ENCODE data around the gene TGFBI.

Gene TGFBI

DNA sequence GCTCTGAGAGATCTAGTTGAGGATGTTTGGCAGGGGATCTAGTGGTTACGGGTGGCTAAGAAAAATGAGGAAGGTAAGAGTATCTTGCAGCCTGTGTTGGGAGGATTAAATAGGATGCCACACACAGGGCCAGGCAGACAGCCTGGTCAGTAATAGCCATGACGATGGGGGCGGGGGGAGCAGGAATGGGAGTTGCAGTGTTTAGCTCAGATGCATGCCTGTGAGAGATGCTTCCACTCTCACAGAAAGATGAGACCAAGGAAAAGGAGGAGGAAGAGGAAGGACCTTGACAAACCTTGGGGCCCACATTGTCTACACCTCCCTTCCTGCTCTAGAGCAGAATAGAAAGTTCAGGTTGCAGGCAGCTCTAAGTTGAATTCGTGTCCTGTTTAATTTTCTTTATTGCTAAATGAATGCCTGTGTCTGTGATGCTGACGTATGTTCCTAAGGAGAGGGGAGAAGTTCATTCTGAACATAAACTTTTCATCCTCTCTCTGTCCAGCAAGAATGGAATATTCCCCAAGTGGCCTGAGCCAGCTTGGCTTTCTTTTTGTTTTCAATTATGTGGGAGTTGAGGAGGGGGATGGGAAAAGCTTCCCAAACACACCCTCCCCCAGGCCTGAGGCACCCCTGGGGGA is 28.7 kb downstream of the TGFBI start:
- Histone ChIP-seq H3K36me3 (ENCODE audit: insufficient read depth, low read length) (no peaks in the 10 kb centered on the region), H3K4me1 (ENCODE audit: insufficient read depth, low read length, severe bottlenecking) (no peaks in the 10 kb centered on the region), H3K4me2 (ENCODE audit: low read length) (no peak overlapping the region), H4K20me1 (ENCODE audit: insufficient read depth, low read length) (no peaks in the 10 kb centered on the region), H3K9me2 (ENCODE audit: low read depth, low read length) (no peaks in the 10 kb centered on the region), H3K27me3 (ENCODE audit: insufficient read depth, low read length) (no peaks in the 10 kb centered on the region), H3K9ac (ENCODE audit: low read length) (no peak overlapping the region), H3K27ac (ENCODE audit: low read depth, low read length, poor library complexity, severe bottlenecking) (no peak overlapping the region), H2AFZ (ENCODE audit: low read length) (no peak overlapping the region), H3K9me3 (ENCODE audit: low read length) (no peaks in the 10 kb centered on the region), H3K79me2 (ENCODE audit: insufficient read depth, low read length) (no peaks in the 10 kb centered on the region), H3K4me3 (ENCODE audit: low read depth, low read length, poor library complexity, severe bottlenecking) (no peak overlapping the region), H3F3A (ENCODE audit: insufficient read depth, low read length) (no peaks in the 10 kb centered on the region)
- no peak for TF ChIP-seq EZH2 (IDR thresholded peaks at IDR 0.05; ENCODE audit: borderline replicate concordance, low read length)
- TF ChIP-seq CTCF (IDR thresholded peaks at IDR 0.05; ENCODE audit: low read length) = no peak

DNA sequence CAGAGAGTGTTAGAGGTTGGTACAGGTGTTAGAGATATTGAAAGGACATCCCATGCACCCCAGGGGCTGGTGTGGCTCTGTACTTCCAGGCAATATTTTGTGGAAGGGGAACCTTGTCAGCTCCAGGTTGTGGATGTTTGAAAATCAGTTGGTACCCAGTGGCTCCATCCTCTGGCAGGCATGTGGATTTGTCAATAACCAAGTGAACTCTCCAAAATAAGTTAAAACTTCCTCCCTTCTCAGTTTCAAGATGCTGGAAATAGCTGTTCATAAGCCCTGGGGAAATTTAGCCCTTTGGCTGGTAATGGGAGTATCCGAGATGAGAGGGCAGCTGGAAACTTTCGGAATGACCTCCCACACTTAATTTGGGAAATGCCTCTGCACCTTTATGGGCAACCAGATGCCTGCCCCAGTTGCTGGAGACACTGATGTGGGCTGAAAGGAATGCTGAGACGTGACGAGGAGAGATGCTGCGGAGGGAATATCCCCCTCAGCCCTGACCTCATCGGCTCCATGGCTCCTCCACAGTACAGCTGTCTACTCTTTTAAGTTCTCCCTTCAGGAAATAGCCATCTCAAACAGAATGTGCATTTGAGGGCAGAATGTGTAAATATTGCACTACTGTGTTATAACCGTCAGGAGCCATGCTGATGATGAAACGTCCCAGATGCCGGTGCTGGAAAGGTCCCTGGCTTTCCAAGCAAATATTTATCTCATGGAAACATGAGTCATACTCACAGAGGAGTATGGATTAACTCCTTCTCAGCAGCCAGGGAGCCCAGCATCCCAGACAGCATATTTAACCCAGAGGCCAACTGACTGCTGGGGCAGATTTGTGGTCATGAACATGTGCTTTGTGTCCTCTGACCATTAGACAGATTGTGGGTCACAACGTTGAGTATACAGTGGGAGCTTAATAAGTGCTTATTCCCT is 29.5 kb downstream of the TGFBI start:
- H3K4me1 ChIP-seq (ENCODE audit: insufficient read depth, low read length, severe bottlenecking) = no peaks in the 10 kb centered on the region
- no peak overlapping the region for H2AFZ ChIP-seq (ENCODE audit: low read length)

GRCh38 chr5:136058972-136059354 is 30.2 kb downstream of the TGFBI start:
- TF ChIP-seq EZH2 (IDR thresholded peaks at IDR 0.05; ENCODE audit: borderline replicate concordance, low read length) (no peak), CTCF (IDR thresholded peaks at IDR 0.05; ENCODE audit: low read length) (no peak)
- Histone ChIP-seq H3F3A (ENCODE audit: insufficient read depth, low read length) (no peaks in the 10 kb centered on the region), H3K36me3 (ENCODE audit: insufficient read depth, low read length) (no peaks in the 10 kb centered on the region), H3K4me2 (ENCODE audit: low read length) (no peak overlapping the region), H3K27ac (ENCODE audit: low read depth, low read length, poor library complexity, severe bottlenecking) (no peak overlapping the region), H3K9me3 (ENCODE audit: low read length) (no peaks in the 10 kb centered on the region), H3K79me2 (ENCODE audit: insufficient read depth, low read length) (no peaks in the 10 kb centered on the region), H3K27me3 (ENCODE audit: insufficient read depth, low read length) (no peaks in the 10 kb centered on the region), H3K9me2 (ENCODE audit: low read depth, low read length) (no peaks in the 10 kb centered on the region), H4K20me1 (ENCODE audit: insufficient read depth, low read length) (no peaks in the 10 kb centered on the region), H3K9ac (ENCODE audit: low read length) (no peak overlapping the region), H3K4me1 (ENCODE audit: insufficient read depth, low read length, severe bottlenecking) (no peaks in the 10 kb centered on the region), H3K4me3 (ENCODE audit: low read depth, low read length, poor library complexity, severe bottlenecking) (no peak overlapping the region), H2AFZ (ENCODE audit: low read length) (no peak overlapping the region)

More for the DNA sequence above, 29.5 kb downstream of the TGFBI start:
- H3K9me2 ChIP-seq (ENCODE audit: low read depth, low read length) = no peaks in the 10 kb centered on the region
- H3F3A ChIP-seq (ENCODE audit: insufficient read depth, low read length) = no peaks in the 10 kb centered on the region
- H3K9me3 ChIP-seq (ENCODE audit: low read length) = no peaks in the 10 kb centered on the region
- no peak overlapping the region for H3K9ac ChIP-seq (ENCODE audit: low read length)
- no peak overlapping the region for H3K27ac ChIP-seq (ENCODE audit: low read depth, low read length, poor library complexity, severe bottlenecking)
- H3K27me3 ChIP-seq (ENCODE audit: insufficient read depth, low read length) = no peaks in the 10 kb centered on the region
- H3K4me2 ChIP-seq (ENCODE audit: low read length) = no peak overlapping the region
- no peaks in the 10 kb centered on the region for H3K79me2 ChIP-seq (ENCODE audit: insufficient read depth, low read length)
- H3K4me3 ChIP-seq (ENCODE audit: low read depth, low read length, poor library complexity, severe bottlenecking) = no peak overlapping the region
- H3K36me3 ChIP-seq (ENCODE audit: insufficient read depth, low read length) = no peaks in the 10 kb centered on the region
- no peak for TF ChIP-seq CTCF (IDR thresholded peaks at IDR 0.05; ENCODE audit: low read length)
- no peak for TF ChIP-seq EZH2 (IDR thresholded peaks at IDR 0.05; ENCODE audit: borderline replicate concordance, low read length)
- no peaks in the 10 kb centered on the region for H4K20me1 ChIP-seq (ENCODE audit: insufficient read depth, low read length)

Measured in OCI-LY1 (cell line).